ENCODE measurements around the gene GSG1L.

GSG1L gene

GRCh38 chr16:28093385-28093725 lies 29.8 kb upstream of the GSG1L start:
- no peak for DNase-seq
- in situ Hi-C loops (cut with MboI; ENCODE audit: low pct_unique_long_range_greater_than_20kb, low sequenced_read_pairs), result no loop called here

- in situ Hi-C loops (cut with MboI; ENCODE audit: low pct_unique_long_range_greater_than_20kb, low sequenced_read_pairs), result no loop called here
- no peak for DNase-seq
These were observed 29.3 kb upstream of the GSG1L start for GRCh38 chr16:28092721-28093384.

- in situ Hi-C loops (cut with MboI; ENCODE audit: low pct_unique_long_range_greater_than_20kb, low sequenced_read_pairs), result no loop called here
- DNase-seq, result no peak
These were observed 28.1 kb upstream of the GSG1L start for GRCh38 chr16:28091656-28092055.

GRCh38 chr16:28090646-28091377 lies 27.3 kb upstream of the GSG1L start:
- DNase-seq, result peak; percentile 19
- in situ Hi-C loops (cut with MboI; ENCODE audit: low pct_unique_long_range_greater_than_20kb, low sequenced_read_pairs), result no loop called here

- in situ Hi-C loops (cut with MboI; ENCODE audit: low pct_unique_long_range_greater_than_20kb, low sequenced_read_pairs), result no loop called here
These were observed 26.5 kb upstream of the GSG1L start for GRCh38 chr16:28089992-28090365.

GRCh38 chr16:28089205-28089991 lies 25.9 kb upstream of the GSG1L start:
- in situ Hi-C loops (cut with MboI; ENCODE audit: low pct_unique_long_range_greater_than_20kb, low sequenced_read_pairs), result no loop called here
- no peak for DNase-seq

More at GRCh38 chr16:28089992-28090365, 26.5 kb upstream of the GSG1L start:
- no peak for DNase-seq

- no peak for DNase-seq
- in situ Hi-C loops (cut with MboI; ENCODE audit: low pct_unique_long_range_greater_than_20kb, low sequenced_read_pairs), result no loop called here
These were observed 24.3 kb upstream of the GSG1L start for GRCh38 chr16:28087675-28088300.

- DNase-seq, result no peak
- in situ Hi-C loops (cut with MboI; ENCODE audit: low pct_unique_long_range_greater_than_20kb, low sequenced_read_pairs), result no loop called here
These were observed 23.7 kb upstream of the GSG1L start for GRCh38 chr16:28087140-28087660.

GRCh38 chr16:28086186-28087139 lies 22.9 kb upstream of the GSG1L start:
- in situ Hi-C loops (cut with MboI; ENCODE audit: low pct_unique_long_range_greater_than_20kb, low sequenced_read_pairs), result no loop called here

GRCh38 chr16:28085389-28086171 lies 22.1 kb upstream of the GSG1L start:
- DNase-seq, result no peak
- in situ Hi-C loops (cut with MboI; ENCODE audit: low pct_unique_long_range_greater_than_20kb, low sequenced_read_pairs), result no loop called here

More at GRCh38 chr16:28086186-28087139, 22.9 kb upstream of the GSG1L start:
- no peak for DNase-seq

- in situ Hi-C loops (cut with MboI; ENCODE audit: low pct_unique_long_range_greater_than_20kb, low sequenced_read_pairs), result no loop called here
- no peak for DNase-seq
These were observed 20.7 kb upstream of the GSG1L start for GRCh38 chr16:28084209-28084608.

- DNase-seq, result no peak
- in situ Hi-C loops (cut with MboI; ENCODE audit: low pct_unique_long_range_greater_than_20kb, low sequenced_read_pairs), result no loop called here
These were observed 19.1 kb upstream of the GSG1L start for GRCh38 chr16:28082624-28083023.

- DNase-seq, result no peak
- in situ Hi-C loops (cut with MboI; ENCODE audit: low pct_unique_long_range_greater_than_20kb, low sequenced_read_pairs), result no loop called here
These were observed 18.0 kb upstream of the GSG1L start for GRCh38 chr16:28081391-28081968.

- no peak for DNase-seq
- in situ Hi-C loops (cut with MboI; ENCODE audit: low pct_unique_long_range_greater_than_20kb, low sequenced_read_pairs), result no loop called here
These were observed 14.7 kb upstream of the GSG1L start for GRCh38 chr16:28078261-28078660.

GRCh38 chr16:28073836-28074235 lies 10.3 kb upstream of the GSG1L start:
- in situ Hi-C loops (cut with MboI; ENCODE audit: low pct_unique_long_range_greater_than_20kb, low sequenced_read_pairs), result no loop called here
- DNase-seq, result no peak

- in situ Hi-C loops (cut with MboI; ENCODE audit: low pct_unique_long_range_greater_than_20kb, low sequenced_read_pairs), result no loop called here
- no peak for DNase-seq
These were observed 8.6 kb upstream of the GSG1L start for GRCh38 chr16:28072087-28072486.

Data from KBM-7 (cell line).